Heart left ventricle (tissue), 16 donors: ENCODE results near the gene CDC16. TPM values are rescaled to one million over a fixed set of nuclear protein-coding genes. Genes with fewer than 3 reads are reported as not detected.

Source experiments
- ATAC-seq, 4 donors: fragments of 200-7000 bp; cut with Tn5 transposase; one replicate each; pipeline ENCODE4 v1.9.1; 2020 to 2022; ENCODE audit warnings: moderate library complexity in 4 of 4, mild to moderate bottlenecking in 3 of 4, moderate number of reproducible peaks in 1 of 4
- DNase-seq, 5 donors: peaks; one replicate each; pipeline ENCODE4 v3.0.0-alpha.2; 2020
- H3K27ac ChIP-seq, 12 donors: fragments of 200-600 bp; sonication (generic) in 4 of 12; one replicate each; pipeline versions ENCODE4 v1.5.0 to v1.8.0; 2016 to 2022; ENCODE audit warnings: mild to moderate bottlenecking in 2 of 12
- H3K27me3 ChIP-seq, 9 donors: fragments of 200-600 bp; sonication (generic) in 2 of 9; one replicate each; pipeline versions ENCODE4 v1.5.1 to v1.8.0; 2016 to 2022; ENCODE audit warnings: mild to moderate bottlenecking in 3 of 9
- H3K36me3 ChIP-seq, 9 donors: fragments of 200-600 bp; sonication (generic) in 2 of 9; one replicate each; pipeline versions ENCODE4 v1.5.0 to v1.8.0; 2018 to 2022; ENCODE audit warnings: mild to moderate bottlenecking in 2 of 9
- H3K4me1 ChIP-seq, 12 donors: fragments of 200-600 bp; sonication (generic) in 4 of 12; one replicate each; pipeline versions ENCODE4 v1.5.0 to v1.8.0; 2016 to 2022; ENCODE audit warnings: mild to moderate bottlenecking in 3 of 12
- H3K4me3 ChIP-seq, 12 donors: fragments of 200-600 bp; sonication (generic) in 4 of 12; one replicate each; pipeline versions ENCODE4 v1.5.0 to v1.8.0; 2017 to 2022; ENCODE audit warnings: mild to moderate bottlenecking in 9 of 12, moderate library complexity in 4 of 12
- H3K9me3 ChIP-seq, 12 donors: fragments of 200-600 bp; sonication (generic) in 4 of 12; one replicate each; pipeline versions ENCODE4 v1.5.0 to v1.8.0; 2016 to 2022; ENCODE audit warnings: mild to moderate bottlenecking in 1 of 12
- CTCF ChIP-seq, 12 donors: fragments of 200-600 bp; sonication (generic) in 4 of 12; IDR thresholded peaks; one replicate each; pipeline versions ENCODE4 v1.5.0 to v1.8.0; 2018 to 2022; ENCODE audit warnings: antibody characterized with exemption in 12 of 12, mild to moderate bottlenecking in 5 of 12
- POLR2A ChIP-seq, 2 donors: fragments of 450-650 bp; IDR thresholded peaks; one replicate each; pipeline ENCODE4 v1.6.1; 2017; ENCODE audit warnings: antibody characterized with exemption in 2 of 2, mild to moderate bottlenecking in 2 of 2, moderate library complexity in 2 of 2
- WGBS, 4 donors: extraction: QIAGEN DNeasy Blood & Tissue Kit in 2 of 4; methylation state at CpG; one replicate each; pipeline versions ENCODE4 v1.1.5 to v1.1.7; 2013 to 2018; 5-methylcytosine and 5-hydroxymethylcytosine counted together
- intact Hi-C, 10 donors: fragments of 100-400 bp; cut with DNase I; formaldehyde crosslinking; loops; one replicate each; pipeline versions ENCODE4 v1.11.1 to v1.14.2; 2022
- polyA plus RNA-seq, 2 donors: library from polyadenylated mRNA; stranded (reverse); fragments of 200-250 nt; gene quantifications; one replicate each; pipeline ENCODE4 v1.2.3, GENCODE V29; 2013
- total RNA-seq, 9 donors: library from RNA; depleted of rRNA in 2 of 9; stranded (reverse); fragments of >200 nt in 2 of 9; fragmentation: NEBNext Ultra II Directional in 3 of 9; extraction: Animal tissue kit (Norgen Biotek cat#: 25700) in 3 of 9; gene quantifications; one replicate each; pipeline versions ENCODE4 v1.1.0 to v1.2.4, GENCODE V29; 2016 to 2023
- donor health status: ischemic (EF 13 %, LVEDD 7.1; RV severe dilation, severe dysfunction).
- donor health status: healthy with polysubstance abuse.
- donor health status: DM: no; HTN: yes; CAD: no.
- donor health status: DM: no; HTN: no; CAD: no.
- donor health status: ischemic (EF 25% LVEDD 6.9; RV normal size, moderate dysfunction).
- donor health status: ischemic (EF 25% LVEDD 5.7; RV mildly dilated, moderate dysfunction).
- donor health status: healthy.
- donor health status: DM: yes; HTN: yes; CAD: no.
- donor health status: ischemic (EF 35%, LVEDD 5.7; RV mildly dilated, moderate dysfunction).
- donor health status: nonischemic (EF 11% LVEDD 7.7; RV severe dilation, severe dysfunction).
- donor health status: DM: yes; HTN: yes; CAD: no.
- donor health status: PGD.
- donor health status: ischemic (EF 29% LVEDD 5.4; RV normal size, mild dysfunction).
- donor health status: nonischemic (EF 23%, LVEDD 6.1; RV moderate dilation, normal function).

The CDC16 gene
- total and polyA plus RNA-seq, 11 donors = 20.0 to 41.7 (median 32.4) TPM

DNA sequence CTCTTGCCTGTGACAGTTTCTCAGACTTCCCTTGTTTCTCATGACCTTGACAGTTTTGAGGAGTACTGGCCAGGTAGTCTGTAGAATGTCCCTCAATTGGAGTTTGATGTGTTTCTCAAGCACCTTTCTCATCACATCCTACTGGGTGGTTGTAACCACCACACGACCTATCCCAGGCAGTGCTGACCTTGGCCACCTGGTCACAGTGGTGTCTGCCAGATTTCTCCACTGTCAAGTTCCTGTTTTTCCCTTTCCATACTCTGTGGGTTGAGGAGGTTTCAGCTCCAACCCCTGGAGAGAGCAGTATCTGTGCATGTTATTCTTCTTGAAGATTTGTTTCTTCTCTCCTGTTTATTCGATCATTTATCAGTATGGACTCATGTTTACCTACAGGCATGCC, 38.3 kb downstream of the CDC16 start:
- peaks cover 2 to 92% (median 83%) of the 10 kb centered on the region in 9 donors for H3K36me3 ChIP-seq

GRCh38 chr13:114275304-114275703, 40.6 kb downstream of the CDC16 start:
- ATAC-seq = no peak
- Histone ChIP-seq H3K4me3 (no peak overlapping the region), H3K36me3 (peaks cover 2 to 79% (median 60%) of the 10 kb centered on the region in 9 donors), H3K4me1 (peaks cover 0 to 17% (median under 1%) of the 10 kb centered on the region in 12 donors), H3K9me3 (no peaks in the 10 kb centered on the region), H3K27ac (no peak overlapping the region), H3K27me3 (no peaks in the 10 kb centered on the region)
- no peak for DNase-seq
- 86 to 91% (median 88%) methylated on average over 7 of the region's 7 CpGs for WGBS, 4 donors
- TF ChIP-seq POLR2A (IDR thresholded peaks at IDR 0.05) = no peak
- no peak for TF ChIP-seq CTCF (IDR thresholded peaks at IDR 0.05)
- intact Hi-C loops = no loop called here

More for the DNA sequence above, 38.3 kb downstream of the CDC16 start:
- H3K27ac ChIP-seq = no peak overlapping the region
- intact Hi-C loops = no loop called here
- no peak overlapping the region for H3K4me3 ChIP-seq
- DNase-seq (no peak), ATAC-seq (no peak)
- no peaks in the 10 kb centered on the region for H3K9me3 ChIP-seq
- WGBS, 4 donors = 77 to 87% (median 79%) methylated on average over 2 of the region's 2 CpGs
- TF ChIP-seq CTCF (IDR thresholded peaks at IDR 0.05) (no peak), POLR2A (IDR thresholded peaks at IDR 0.05) (no peak)
- H3K27me3 ChIP-seq = no peaks in the 10 kb centered on the region
- H3K4me1 ChIP-seq = peaks cover 0 to 9% (median 0%) of the 10 kb centered on the region in 12 donors

GRCh38 chr13:114279146-114279545, 44.4 kb downstream of the CDC16 start:
- TF ChIP-seq POLR2A (IDR thresholded peaks at IDR 0.05) = no peak
- no peak for TF ChIP-seq CTCF (IDR thresholded peaks at IDR 0.05)
- no peaks in the 10 kb centered on the region for H3K9me3 ChIP-seq
- H3K4me1 ChIP-seq = peaks cover 0 to 34% (median 14%) of the 10 kb centered on the region in 12 donors
- peak overlapping the region in 1 of 12 donors; percentile 98 for H3K27ac ChIP-seq
- H3K36me3 ChIP-seq = peaks cover 0 to 49% (median 34%) of the 10 kb centered on the region in 9 donors
- no peak for ATAC-seq
- intact Hi-C loops = no loop called here
- 71 to 81% (median 79%) methylated on average over 4 of the region's 4 CpGs for WGBS, 4 donors
- no peaks in the 10 kb centered on the region for H3K27me3 ChIP-seq
- no peak for DNase-seq
- no peak overlapping the region for H3K4me3 ChIP-seq

- Histone ChIP-seq H3K4me3 (peak overlapping the region in 3 of 12 donors; percentile 57 to 93 (median 80)), H3K36me3 (peaks cover 0 to 49% (median 30%) of the 10 kb centered on the region in 9 donors), H3K9me3 (no peaks in the 10 kb centered on the region), H3K27ac (peak overlapping the region in 7 of 12 donors; percentile 90 to 99 (median 98)), H3K27me3 (no peaks in the 10 kb centered on the region), H3K4me1 (peaks cover 0 to 31% (median 14%) of the 10 kb centered on the region in 12 donors)
- intact Hi-C loops = no loop called here
- no peak for TF ChIP-seq CTCF (IDR thresholded peaks at IDR 0.05)
- TF ChIP-seq POLR2A (IDR thresholded peaks at IDR 0.05) = no peak
- DNase-seq (no peak), ATAC-seq (no peak)
- WGBS, 4 donors = 87 to 97% (median 93%) methylated on average over 2 of the region's 2 CpGs
These were observed 45.2 kb downstream of the CDC16 start for GRCh38 chr13:114279758-114280355.
